B cell (primary cell): ENCODE data around the gene ERICH3. TPM values are rescaled to one million over a fixed set of nuclear protein-coding genes. Genes with fewer than 3 reads are reported as not detected.

Experiments used
- ATAC-seq: fragments of 200-7000 bp; cut with Tn5 transposase; one replicate; pipeline ENCODE4 v1.10.0; 2021; ENCODE audit warnings: low read depth, mild to moderate bottlenecking, moderate number of reproducible peaks, moderate library complexity
- CTCF ChIA-PET: fragments of 350-600 bp; sonication (Branson Sonifier 250); formaldehyde crosslinking; loops from one replicate; lab custom pipeline; 2021; ENCODE audit warnings: antibody characterized with exemption, inconsistent platforms; lab: Charles Lee
- POLR2A ChIA-PET: fragments of 350-600 bp; sonication (Branson Sonifier 250); formaldehyde crosslinking; loops from one replicate; lab custom pipeline; 2021; ENCODE audit warnings: antibody characterized with exemption; lab: Charles Lee
- DNase-seq: peaks from one replicate; pipeline ENCODE4 v3.0.0; 2013
- H2AFZ ChIP-seq: 2 replicates; pipeline ENCODE4 v1.6.1; 2012; ENCODE audit warnings: mild to moderate bottlenecking, low read depth, low read length; ENCODE audit not compliant: insufficient read depth, poor library complexity, severe bottlenecking
- H3K27ac ChIP-seq, 2 donors: 1 replicate in 1 of 2; 2 replicates in 1 of 2; pipeline ENCODE4 v1.5.1; 2012 to 2013; ENCODE audit warnings: low read length in 2 of 2, mild to moderate bottlenecking in 2 of 2, moderate library complexity in 1 of 2
- H3K27me3 ChIP-seq, 4 experiments: fragments of 200-600 bp in 1 of 4; sonication (generic) in 1 of 4; replicated peaks in 1 of 4; 1 replicate in 2 of 4; 2 replicates in 2 of 4; pipeline versions ENCODE4 v1.6.1 to v1.7.0; 2013 to 2016; ENCODE audit warnings: low read length in 3 of 4, mild to moderate bottlenecking in 2 of 4, mixed read lengths in 1 of 4, moderate library complexity in 1 of 4; ENCODE audit not compliant: insufficient read depth in 4 of 4, control insufficient read depth in 3 of 4; ENCODE audit errors: control extremely low read depth in 1 of 4
- H3K36me3 ChIP-seq, 2 experiments: replicated peaks in 1 of 2; 1 replicate in 1 of 2; 2 replicates in 1 of 2; pipeline versions ENCODE4 v1.6.1 to v1.7.1; 2013; ENCODE audit warnings: low read length in 1 of 2; ENCODE audit not compliant: insufficient read depth in 2 of 2, control insufficient read depth in 1 of 2; ENCODE audit errors: control extremely low read depth in 1 of 2, extremely low read depth in 1 of 2
- H3K4me1 ChIP-seq, 2 donors: fragments of 200-600 bp in 1 of 2; sonication (generic) in 1 of 2; 1 replicate in 1 of 2; 2 replicates in 1 of 2; pipeline versions ENCODE4 v1.5.1 to v1.6.1; 2013 to 2017; ENCODE audit warnings: low read length in 2 of 2; ENCODE audit not compliant: control insufficient read depth in 2 of 2, insufficient read depth in 2 of 2
- H3K4me2 ChIP-seq: replicated peaks from 2 replicates; pipeline ENCODE3; 2012; ENCODE audit warnings: mild to moderate bottlenecking, low read depth, low read length; ENCODE audit not compliant: poor library complexity, severe bottlenecking
- H3K4me3 ChIP-seq, 5 experiments: fragments of 200-600 bp in 1 of 5; sonication (generic) in 1 of 5; 1 replicate in 3 of 5; 2 replicates in 2 of 5; pipeline versions ENCODE4 v1.5.1 to v1.7.0; 2011 to 2016; ENCODE audit warnings: low read length in 4 of 5, mild to moderate bottlenecking in 4 of 5, low read depth in 2 of 5, control low read depth in 1 of 5, moderate library complexity in 1 of 5; ENCODE audit not compliant: insufficient read depth in 1 of 5; ENCODE audit errors: control extremely low read depth in 1 of 5, extremely low read depth in 1 of 5
- H3K79me2 ChIP-seq: fragments of 200-600 bp; sonication (generic); one replicate; pipeline ENCODE4 v1.6.0; 2016; ENCODE audit warnings: low read length; ENCODE audit not compliant: control insufficient read depth, insufficient read depth
- H3K9ac ChIP-seq: fragments of 200-600 bp; sonication (generic); 2 replicates; pipeline ENCODE4 v1.6.1; 2017; ENCODE audit warnings: mild to moderate bottlenecking, low read length, moderate library complexity
- H3K9me3 ChIP-seq, 3 donors: one replicate each; pipeline versions ENCODE4 v1.6.1 to v1.7.1; 2013; ENCODE audit warnings: low read length in 2 of 3; ENCODE audit not compliant: control insufficient read depth in 2 of 3, insufficient read depth in 1 of 3; ENCODE audit errors: control extremely low read depth in 1 of 3
- H4K20me1 ChIP-seq: 2 replicates; pipeline ENCODE4 v1.6.0; 2012; ENCODE audit warnings: mild to moderate bottlenecking, low read length; ENCODE audit not compliant: insufficient read depth, control insufficient read depth, poor library complexity, severe bottlenecking
- H3K27ac Mint-ChIP-seq: one replicate; pipeline ENCODE4 v1.8.0; 2021; ENCODE audit warnings: mixed read lengths
- H3K27me3 Mint-ChIP-seq: one replicate; pipeline ENCODE4 v1.8.0; 2021; ENCODE audit warnings: mixed read lengths
- H3K4me1 Mint-ChIP-seq: one replicate; pipeline ENCODE4 v1.8.0; 2021; ENCODE audit warnings: mixed read lengths
- H3K4me3 Mint-ChIP-seq: one replicate; pipeline ENCODE4 v1.8.0; 2021; ENCODE audit warnings: mixed read lengths
- H3K9me3 Mint-ChIP-seq: one replicate; pipeline ENCODE4 v1.8.0; 2022; ENCODE audit warnings: mixed read lengths; ENCODE audit not compliant: insufficient read depth
- CTCF ChIP-seq: fragments of 200-600 bp; IDR thresholded peaks from one replicate; pipeline ENCODE4 v1.8.0; 2022; ENCODE audit warnings: antibody characterized with exemption, mild to moderate bottlenecking
- EZH2 ChIP-seq: IDR thresholded peaks from 2 replicates; pipeline ENCODE4 v1.6.1; 2012; ENCODE audit warnings: borderline replicate concordance, low read depth, mild to moderate bottlenecking, moderate library complexity, low read length; ENCODE audit not compliant: insufficient read depth, poor library complexity, severe bottlenecking
- WGBS: methylation state at CpG from one replicate; pipeline ENCODE4 v1.1.5; 2013; ENCODE audit warnings: missing lambda C conversion rate; ENCODE audit not compliant: insufficient coverage; 5-methylcytosine and 5-hydroxymethylcytosine counted together
- intact Hi-C: fragments of 100-400 bp; cut with micrococcal nuclease; formaldehyde crosslinking; loops from one replicate; pipeline ENCODE4 v1.10.0; 2022
- polyA plus RNA-seq: library from polyadenylated mRNA; depleted of rRNA; stranded (reverse); fragments of >200 nt; gene quantifications from 2 replicates; pipeline ENCODE4 v1.2.3, GENCODE V29; 2012
- total RNA-seq, 2 donors: library from RNA; stranded (reverse); fragments of 120-200 nt in 1 of 2; gene quantifications; 1 replicate in 1 of 2; 2 replicates in 1 of 2; pipeline versions ENCODE4 v1.2.3 to v1.2.4, GENCODE V29; 2013 to 2022

Gene ERICH3
- total and polyA plus RNA-seq, 2 donors (not counting 1 experiment from before 2014, with no cell fraction given), result 0.03 to 0.27 TPM

- peaks cover 4% of the 10 kb centered on the region for H3K27me3 Mint-ChIP-seq
- ChIA-PET POLR2A (no interaction called here), CTCF (no interaction called here)
- Histone ChIP-seq H2AFZ (no peak overlapping the region), H3K4me3 (peak overlapping the region in 1 of 5 experiments; percentile 25), H3K36me3 (no peaks in the 10 kb centered on the region), H3K27ac (no peak overlapping the region), H3K9me3 (no peaks in the 10 kb centered on the region), H4K20me1 (no peaks in the 10 kb centered on the region), H3K27me3 (no peaks in the 10 kb centered on the region), H3K4me1 (no peaks in the 10 kb centered on the region), H3K4me2 (peak overlapping the region; percentile 16), H3K79me2 (no peaks in the 10 kb centered on the region), H3K9ac (no peak overlapping the region)
- DNase-seq, result no peak
- ATAC-seq, result no peak
- no CpG with 5 or more reads among the region's 4 CpGs for WGBS
- intact Hi-C loops, result no loop called here
- H3K4me1 Mint-ChIP-seq, result peaks cover 2% of the 10 kb centered on the region
- no peak for TF ChIP-seq EZH2
- no peak overlapping the region for H3K27ac Mint-ChIP-seq
- peak overlapping the region; percentile 27 for H3K4me3 Mint-ChIP-seq
- no peaks in the 10 kb centered on the region for H3K9me3 Mint-ChIP-seq
These were observed 87.2 kb downstream of the ERICH3 start for GRCh38 chr1:74586253-74586897.

GRCh38 chr1:74584185-74584584, 89.4 kb downstream of the ERICH3 start:
- Histone ChIP-seq H3K9me3 (no peaks in the 10 kb centered on the region), H3K27ac (no peak overlapping the region), H3K9ac (no peak overlapping the region), H4K20me1 (no peaks in the 10 kb centered on the region), H2AFZ (no peak overlapping the region), H3K4me1 (no peaks in the 10 kb centered on the region), H3K36me3 (no peaks in the 10 kb centered on the region), H3K4me2 (no peak overlapping the region), H3K4me3 (no peak overlapping the region), H3K27me3 (no peaks in the 10 kb centered on the region), H3K79me2 (no peaks in the 10 kb centered on the region)
- H3K27me3 Mint-ChIP-seq, result peaks cover 4% of the 10 kb centered on the region
- DNase-seq (no peak), ATAC-seq (no peak)
- ChIA-PET POLR2A (no interaction called here), CTCF (no interaction called here)
- H3K27ac Mint-ChIP-seq, result no peak overlapping the region
- peaks cover 7% of the 10 kb centered on the region for H3K4me1 Mint-ChIP-seq
- intact Hi-C loops, result no loop called here
- no peak for TF ChIP-seq CTCF
- no peak for TF ChIP-seq EZH2
- 73% methylated on average over 2 of the region's 2 CpGs for WGBS
- H3K4me3 Mint-ChIP-seq, result no peak overlapping the region
- H3K9me3 Mint-ChIP-seq, result no peaks in the 10 kb centered on the region
